Activated B cell treated with CpG ODN at 0.5 μM for 24 hours (primary cell): ENCODE data around the gene GPR39. TPM values are rescaled to one million over a fixed set of nuclear protein-coding genes. Genes with fewer than 3 reads are reported as not detected.

ENCODE experiments used
- ATAC-seq: fragments of 200-7000 bp; cut with Tn5 transposase; one replicate; pipeline ENCODE4 v1.10.0; 2021; ENCODE audit warnings: low read depth, mild to moderate bottlenecking, moderate library complexity
- CTCF ChIA-PET: fragments of 350-600 bp; sonication (Branson Sonifier 250); formaldehyde crosslinking; loops from one replicate; lab custom pipeline; 2021; ENCODE audit warnings: antibody characterized with exemption; lab: Charles Lee
- POLR2A ChIA-PET: fragments of 350-600 bp; sonication (Branson Sonifier 250); formaldehyde crosslinking; loops from one replicate; lab custom pipeline; 2021; ENCODE audit warnings: antibody characterized with exemption; lab: Charles Lee
- DNase-seq: peaks from one replicate; pipeline ENCODE4 v3.0.0; 2022
- H3K27ac Mint-ChIP-seq: one replicate; pipeline ENCODE4 v1.8.0; 2020; ENCODE audit warnings: mixed read lengths
- H3K27me3 Mint-ChIP-seq: one replicate; pipeline ENCODE4 v1.8.0; 2021; ENCODE audit warnings: mixed read lengths
- H3K36me3 Mint-ChIP-seq: one replicate; pipeline ENCODE4 v1.8.0; 2021; ENCODE audit warnings: low read depth, mixed read lengths
- H3K4me1 Mint-ChIP-seq: one replicate; pipeline ENCODE4 v1.8.0; 2021; ENCODE audit warnings: mixed read lengths
- H3K4me3 Mint-ChIP-seq: one replicate; pipeline ENCODE4 v1.8.0; 2020; ENCODE audit warnings: mild to moderate bottlenecking, mixed read lengths
- H3K9me3 Mint-ChIP-seq: one replicate; pipeline ENCODE4 v1.8.0; 2020; ENCODE audit warnings: mixed read lengths
- intact Hi-C: fragments of 100-400 bp; cut with micrococcal nuclease; formaldehyde crosslinking; loops from one replicate; pipeline ENCODE4 v1.15.1; 2024
- total RNA-seq: library from RNA; stranded (reverse); gene quantifications from 2 replicates; pipeline ENCODE4 v1.2.3, GENCODE V29; 2022
- TF ChIP-seq, protein P1 (sequence below): fragments of 200-600 bp; IDR thresholded peaks from one replicate; pipeline ENCODE4 v1.8.0; 2022; ENCODE audit warnings: antibody characterized with exemption, mild to moderate bottlenecking

The GPR39 gene
- total RNA-seq, 1 donor from 2014 or later: not detected

DNA sequence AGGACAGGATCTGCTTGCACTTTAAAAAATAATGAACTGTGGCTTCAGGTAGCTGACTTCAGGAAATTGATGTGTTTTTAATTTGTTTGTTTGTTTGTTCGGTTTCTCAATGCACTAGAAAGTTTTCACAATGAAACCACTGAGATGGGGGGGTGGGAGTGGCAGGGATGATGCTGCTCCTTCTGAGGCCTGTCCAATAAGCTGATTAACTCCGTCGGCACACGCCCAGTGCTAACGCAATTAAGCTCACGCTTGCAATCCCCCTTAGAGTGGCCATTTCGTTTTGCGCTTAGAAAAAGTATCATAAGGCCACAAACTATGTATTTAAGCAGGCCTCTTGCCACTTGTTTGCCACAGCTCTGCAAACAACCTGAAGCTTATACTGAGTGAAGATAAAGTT is 12.5 kb upstream of the GPR39 start:
- POLR2A ChIA-PET: no interaction called here
- TF ChIP-seq, protein P1, sequence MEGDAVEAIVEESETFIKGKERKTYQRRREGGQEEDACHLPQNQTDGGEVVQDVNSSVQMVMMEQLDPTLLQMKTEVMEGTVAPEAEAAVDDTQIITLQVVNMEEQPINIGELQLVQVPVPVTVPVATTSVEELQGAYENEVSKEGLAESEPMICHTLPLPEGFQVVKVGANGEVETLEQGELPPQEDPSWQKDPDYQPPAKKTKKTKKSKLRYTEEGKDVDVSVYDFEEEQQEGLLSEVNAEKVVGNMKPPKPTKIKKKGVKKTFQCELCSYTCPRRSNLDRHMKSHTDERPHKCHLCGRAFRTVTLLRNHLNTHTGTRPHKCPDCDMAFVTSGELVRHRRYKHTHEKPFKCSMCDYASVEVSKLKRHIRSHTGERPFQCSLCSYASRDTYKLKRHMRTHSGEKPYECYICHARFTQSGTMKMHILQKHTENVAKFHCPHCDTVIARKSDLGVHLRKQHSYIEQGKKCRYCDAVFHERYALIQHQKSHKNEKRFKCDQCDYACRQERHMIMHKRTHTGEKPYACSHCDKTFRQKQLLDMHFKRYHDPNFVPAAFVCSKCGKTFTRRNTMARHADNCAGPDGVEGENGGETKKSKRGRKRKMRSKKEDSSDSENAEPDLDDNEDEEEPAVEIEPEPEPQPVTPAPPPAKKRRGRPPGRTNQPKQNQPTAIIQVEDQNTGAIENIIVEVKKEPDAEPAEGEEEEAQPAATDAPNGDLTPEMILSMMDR: no peak
- Mint-ChIP-seq H3K4me3 (no peak overlapping the region), H3K4me1 (no peaks in the 10 kb centered on the region), H3K27ac (no peak overlapping the region), H3K36me3 (no peaks in the 10 kb centered on the region), H3K9me3 (no peaks in the 10 kb centered on the region), H3K27me3 (peaks cover 3% of the 10 kb centered on the region)
- DNase-seq (no peak), ATAC-seq (no peak)
- intact Hi-C loops: no loop called here
- CTCF ChIA-PET: no interaction called here

DNA sequence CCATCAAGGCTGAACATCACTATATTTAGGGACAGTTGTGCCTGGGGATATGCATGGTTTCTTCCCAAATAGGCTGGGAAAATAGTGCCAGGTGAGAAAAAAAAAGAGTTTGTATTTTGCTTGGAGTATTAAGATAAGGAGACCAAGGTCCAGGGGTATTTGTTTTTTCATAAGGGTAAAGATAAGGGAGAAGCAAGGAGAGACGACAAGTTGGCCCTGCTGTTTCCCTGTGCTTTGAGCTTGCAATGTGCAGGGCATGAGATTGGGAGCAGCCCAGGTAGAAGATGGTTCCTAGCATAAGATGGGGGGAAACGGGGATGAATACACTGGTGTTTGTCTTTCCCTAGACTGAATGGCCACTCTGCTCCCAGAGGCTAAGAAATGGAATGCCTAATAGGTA is 8.8 kb upstream of the GPR39 start:
- Mint-ChIP-seq H3K4me3 (no peak overlapping the region), H3K4me1 (no peaks in the 10 kb centered on the region), H3K9me3 (peaks cover 2% of the 10 kb centered on the region), H3K36me3 (no peaks in the 10 kb centered on the region), H3K27ac (no peak overlapping the region), H3K27me3 (no peaks in the 10 kb centered on the region)
- ChIA-PET CTCF (no interaction called here), POLR2A (no interaction called here)
- intact Hi-C loops: no loop called here
- ATAC-seq (no peak), DNase-seq (no peak)
- TF ChIP-seq, protein P1: no peak

DNA sequence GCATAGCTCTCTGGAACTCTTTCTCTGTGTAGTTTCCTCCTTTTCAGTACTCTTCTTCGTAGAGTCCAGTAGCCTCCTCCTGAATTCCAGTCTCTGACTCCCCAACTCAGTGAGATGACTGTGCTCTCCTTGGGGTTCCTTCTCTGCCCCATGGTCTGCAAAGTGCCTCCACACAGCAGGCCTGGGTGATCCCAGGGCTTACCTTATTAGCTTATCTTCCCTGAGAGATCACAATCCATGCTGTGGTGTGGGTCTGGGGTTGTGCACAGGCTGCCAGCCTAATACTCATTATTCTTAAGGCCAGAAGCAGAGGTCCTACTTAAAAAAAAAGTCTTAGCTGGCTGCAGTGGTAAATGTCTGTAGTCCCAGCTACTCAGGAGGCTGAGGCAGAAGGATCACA is 4.6 kb upstream of the GPR39 start:
- POLR2A ChIA-PET: no interaction called here
- TF ChIP-seq, protein P1: no peak
- intact Hi-C loops: no loop called here
- Mint-ChIP-seq H3K27me3 (peaks cover 22% of the 10 kb centered on the region), H3K36me3 (no peaks in the 10 kb centered on the region), H3K4me1 (no peaks in the 10 kb centered on the region), H3K9me3 (peaks cover 2% of the 10 kb centered on the region), H3K27ac (no peak overlapping the region), H3K4me3 (no peak overlapping the region)
- ATAC-seq: no peak
- CTCF ChIA-PET: no interaction called here
- no peak for DNase-seq

DNA sequence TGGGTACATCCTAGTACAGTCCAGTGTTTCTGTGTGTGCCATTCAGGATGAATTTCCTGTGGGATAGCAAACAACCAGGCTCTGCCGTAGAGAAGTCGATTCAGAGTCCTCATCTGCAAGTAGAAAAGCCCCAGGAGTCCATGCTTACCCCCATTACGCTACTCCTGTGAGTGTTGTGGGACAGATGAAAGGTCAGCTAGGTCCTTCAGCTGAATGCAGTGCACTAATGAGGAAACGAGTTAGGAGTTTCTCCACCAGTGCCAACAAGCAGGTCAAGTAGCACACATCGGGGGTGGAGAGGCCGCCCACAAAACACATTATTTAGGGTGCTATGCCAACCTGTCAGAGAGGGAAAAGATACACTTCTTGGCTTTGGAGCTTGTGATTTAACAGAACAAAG is 2.5 kb upstream of the GPR39 start:
- Mint-ChIP-seq H3K36me3 (no peaks in the 10 kb centered on the region), H3K27me3 (peaks cover 33% of the 10 kb centered on the region), H3K9me3 (peaks cover 2% of the 10 kb centered on the region), H3K4me1 (no peaks in the 10 kb centered on the region), H3K4me3 (no peak overlapping the region), H3K27ac (no peak overlapping the region)
- intact Hi-C loops: no loop called here
- ChIA-PET POLR2A (no interaction called here), CTCF (no interaction called here)
- no peak for ATAC-seq
- TF ChIP-seq, protein P1: no peak
- no peak for DNase-seq

DNA sequence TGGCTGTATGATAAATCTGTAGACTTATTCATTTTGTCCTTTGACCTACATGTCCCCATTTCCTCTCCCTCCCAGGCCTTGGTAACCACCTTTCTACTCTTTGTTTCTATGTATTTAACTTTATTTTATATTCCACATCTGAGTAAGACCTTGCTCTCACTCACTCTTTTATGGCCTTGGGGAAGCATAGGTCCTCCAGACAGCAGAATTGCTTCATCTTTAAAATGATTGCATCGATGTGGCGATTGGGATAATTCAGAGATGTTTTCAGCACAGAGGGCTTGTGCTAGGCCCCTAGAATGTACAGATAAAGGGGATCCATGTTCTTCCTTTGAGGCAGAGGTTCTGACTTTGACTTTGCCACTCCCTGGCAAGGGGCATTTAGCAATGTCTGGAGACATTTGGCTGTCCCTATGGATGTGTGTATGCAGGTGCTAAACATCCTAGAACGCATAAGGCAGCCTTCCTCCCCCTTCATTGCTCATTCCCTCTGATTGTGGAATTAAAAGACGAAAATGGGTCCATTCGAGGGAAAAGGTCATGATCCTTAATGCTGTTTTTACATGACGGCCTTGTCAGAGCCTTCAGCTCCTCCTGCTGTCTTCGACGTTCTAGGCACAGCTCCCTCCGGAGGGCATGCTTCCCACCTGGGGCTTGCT is 1.2 kb upstream of the GPR39 start:
- Mint-ChIP-seq H3K27ac (no peak overlapping the region), H3K9me3 (no peaks in the 10 kb centered on the region), H3K27me3 (peaks cover 33% of the 10 kb centered on the region), H3K4me3 (no peak overlapping the region), H3K4me1 (no peaks in the 10 kb centered on the region), H3K36me3 (no peaks in the 10 kb centered on the region)
- CTCF ChIA-PET: no interaction called here
- POLR2A ChIA-PET: no interaction called here
- TF ChIP-seq, protein P1: no peak
- DNase-seq: no peak
- ATAC-seq: no peak
- intact Hi-C loops: no loop called here
